NCI-H2081 treated with DMSO at 0.1 percent for 48 hours (cell line): ENCODE results near the gene MPG.

Source experiments
- DNase-seq: peaks from one replicate; lab custom pipeline; 2025; lab: John Stamatoyannopoulos, UW

Gene MPG

GRCh38 chr16:66309-67182 lies 11.5 kb upstream of the MPG start:
- no peak for DNase-seq

GRCh38 chr16:67183-67791 lies 10.7 kb upstream of the MPG start:
- peak; percentile 30 for DNase-seq

GRCh38 chr16:67884-68789 lies 9.9 kb upstream of the MPG start:
- DNase-seq, result no peak

GRCh38 chr16:69181-69580 lies 8.8 kb upstream of the MPG start:
- no peak for DNase-seq

GRCh38 chr16:71210-71539 lies 6.8 kb upstream of the MPG start:
- DNase-seq, result no peak

GRCh38 chr16:71540-72401 lies 6.3 kb upstream of the MPG start:
- no peak for DNase-seq

- DNase-seq, result no peak
These were observed 5.2 kb upstream of the MPG start, which contains the start of gene RHBDF1 for GRCh38 chr16:72561-73548. RHBDF1 (minus strand) TSS chr16:72631; CDS start chr16:65015, 7,616 bp downstream.

GRCh38 chr16:74051-74746 lies 3.8 kb upstream of the MPG start:
- DNase-seq, result no peak

GRCh38 chr16:74747-75334 lies 3.2 kb upstream of the MPG start:
- no peak for DNase-seq

GRCh38 chr16:75580-76501 lies 2.2 kb upstream of the MPG start:
- DNase-seq, result no peak

GRCh38 chr16:76535-77272 lies 1.3 kb upstream of the MPG start:
- DNase-seq, result no peak

- no peak for DNase-seq
These were observed 685 bp upstream of the MPG start for GRCh38 chr16:77273-77806.

- no peak for DNase-seq
These were observed 572 bp downstream of the MPG start for GRCh38 chr16:78444-79150.

- no peak for DNase-seq
These were observed 1.4 kb downstream of the MPG start for GRCh38 chr16:79151-80054.

- no peak for DNase-seq
These were observed 5.1 kb downstream of the MPG start for GRCh38 chr16:83060-83603.
